K562 (cell line): ENCODE data around the gene TSPAN12. TPM values are rescaled to one million over a fixed set of nuclear protein-coding genes. Genes with fewer than 3 reads are reported as not detected.

ENCODE experiments used
- ATAC-seq: fragments of 200-7000 bp; cut with Tn5 transposase; 3 replicates; pipeline ENCODE4 v1.9.1; 2020; ENCODE audit warnings: moderate library complexity
- BruUV-seq: library from RNA; stranded (reverse); fragments of 400-500 nt; replicated peaks from 2 replicates; lab custom pipeline; 2021; lab: Mats Ljungman, UMichigan
- CTCF ChIA-PET: fragments of 300-600 bp; formaldehyde crosslinking; extraction: SDS; loops from one replicate; lab custom pipeline; 2021; ENCODE audit warnings: low intra/inter-chr PET ratio; lab: Yijun Ruan, JAX
- POLR2A ChIA-PET: fragments of 300-600, 350-650 bp; sonication (Branson Sonifier 250); formaldehyde crosslinking; extraction: SDS; loops from one replicate; lab custom pipeline; 2021; ENCODE audit warnings: antibody characterized with exemption, inconsistent platforms; lab: Yijun Ruan, JAX
- DNase-seq, 4 experiments: peaks; one replicate each; pipeline versions ENCODE4 v3.0.0 to v3.0.0-alpha.2; 2011 to 2018; ENCODE audit warnings: low spot score in 3 of 4, mixed read lengths in 3 of 4; ENCODE audit errors: extremely low read depth in 1 of 4
- FAIRE-seq: peaks from 2 replicates; lab custom pipeline; 2011; peaks lifted over from hg19 to GRCh38; lab: Jason Lieb, UNC
- H2AFZ ChIP-seq: 2 replicates; pipeline ENCODE4 v1.6.0; 2011; ENCODE audit warnings: low read depth, low read length, control low read depth, inconsistent platforms
- H3K27ac ChIP-seq: fragments of 200-600 bp; 3 replicates; pipeline ENCODE4 v1.8.0; 2011; ENCODE audit warnings: low read depth, mild to moderate bottlenecking, control low read depth, inconsistent platforms, low read length, moderate library complexity, mixed read lengths; ENCODE audit errors: extremely low read depth
- H3K27me3 ChIP-seq, 2 experiments: fragments of 300-600 bp in 1 of 2; 2 replicates in 1 of 2; 3 replicates in 1 of 2; pipeline versions ENCODE4 v1.6.0 to v1.8.0; 2011; ENCODE audit warnings: inconsistent platforms in 2 of 2, low read length in 2 of 2, mild to moderate bottlenecking in 1 of 2, mixed read lengths in 1 of 2, moderate library complexity in 1 of 2; ENCODE audit not compliant: control insufficient read depth in 2 of 2, insufficient read depth in 2 of 2
- H3K36me3 ChIP-seq: fragments of 300-600 bp; 3 replicates; pipeline ENCODE4 v1.8.0; 2011; ENCODE audit warnings: mild to moderate bottlenecking, low read length, inconsistent platforms; ENCODE audit not compliant: control insufficient read depth, insufficient read depth
- H3K4me1 ChIP-seq, 2 experiments: fragments of 200-600 bp in 1 of 2; replicated peaks in 1 of 2; 2 replicates in 1 of 2; 3 replicates in 1 of 2; pipeline versions ENCODE4 v1.5.1 to v1.8.0; 2011; ENCODE audit warnings: inconsistent platforms in 2 of 2, low read length in 2 of 2, mild to moderate bottlenecking in 1 of 2, mixed read lengths in 1 of 2, moderate library complexity in 1 of 2; ENCODE audit not compliant: control insufficient read depth in 2 of 2, insufficient read depth in 2 of 2
- H3K4me2 ChIP-seq: 2 replicates; pipeline ENCODE4 v1.6.1; 2011; ENCODE audit warnings: low read length, control low read depth, inconsistent platforms, mixed read lengths; ENCODE audit not compliant: insufficient read depth
- H3K4me3 ChIP-seq: fragments of 200-600 bp; sonication (generic), shearing (Covaris generic); 2 replicates; pipeline ENCODE4 v1.5.1; 2016; ENCODE audit warnings: control low read depth, inconsistent platforms
- H3K79me2 ChIP-seq: fragments of 200-600 bp; 3 replicates; pipeline ENCODE4 v1.8.0; 2011; ENCODE audit warnings: low read length, inconsistent platforms; ENCODE audit not compliant: control insufficient read depth, insufficient read depth
- H3K9ac ChIP-seq, 2 experiments: 2 replicates each; pipeline versions ENCODE4 v1.6.0 to v1.6.1; 2011; ENCODE audit warnings: low read depth in 2 of 2, low read length in 2 of 2, control low read depth in 1 of 2, inconsistent platforms in 1 of 2, mild to moderate bottlenecking in 1 of 2, mixed read lengths in 1 of 2; ENCODE audit not compliant: insufficient read depth in 1 of 2
- H3K9me1 ChIP-seq: one replicate; pipeline ENCODE4 v1.6.0; 2011; ENCODE audit warnings: inconsistent platforms, mild to moderate bottlenecking, low read length, moderate library complexity; ENCODE audit not compliant: control insufficient read depth, insufficient read depth
- H3K9me3 ChIP-seq: replicated peaks from 2 replicates; pipeline ENCODE4 v1.5.1; 2011; ENCODE audit warnings: low read depth, low read length, inconsistent platforms; ENCODE audit not compliant: control insufficient read depth, insufficient read depth
- H4K20me1 ChIP-seq: replicated peaks from 2 replicates; pipeline ENCODE4 v1.6.1; 2011; ENCODE audit warnings: low read length, inconsistent platforms, mixed read lengths; ENCODE audit not compliant: control insufficient read depth, insufficient read depth
- HDAC1 ChIP-seq, 2 experiments: fragments of 450-650 bp; IDR thresholded peaks; 2 replicates each; pipeline ENCODE4 v1.6.1; 2016 to 2017; ENCODE audit warnings: inconsistent platforms in 1 of 2, mild to moderate bottlenecking in 1 of 2, moderate library complexity in 1 of 2
- SPI1 ChIP-seq: IDR thresholded peaks from 2 replicates; pipeline ENCODE4 v1.6.1; 2011; ENCODE audit warnings: low read depth, low read length, control low read depth, borderline replicate concordance
- ZC3H8 ChIP-seq: fragments of 450-650 bp; IDR thresholded peaks from 2 replicates; pipeline ENCODE4 v1.6.1; 2017
- ZNF184 ChIP-seq: sonication (generic); formaldehyde crosslinking; IDR thresholded peaks from 2 replicates; pipeline ENCODE4 v1.5.0; 2020; ENCODE audit warnings: missing genetic modification reagents
- ZNF586 ChIP-seq: fragments of 450-650 bp; formaldehyde crosslinking; conservative IDR thresholded peaks from 2 replicates; pipeline ENCODE4 v1.4.0; 2020; ENCODE audit warnings: mild to moderate bottlenecking, moderate library complexity
- in situ Hi-C: fragments of 300-500 bp; cut with MboI; formaldehyde crosslinking; loops from 4 replicates; pipeline ENCODE4 v1.15.0; 2018; ENCODE audit warnings: inconsistent platforms, mixed read lengths
- intact Hi-C: fragments of 100-400 bp; cut with micrococcal nuclease; formaldehyde crosslinking; loops from 2 replicates; pipeline ENCODE4 v1.14.2; 2022
- polyA plus RNA-seq, 8 experiments: library from polyadenylated mRNA; depleted of rRNA in 4 of 8; stranded (reverse) in 5 of 8; unstranded in 3 of 8; fragments of >200 nt; fragmentation: Nextera tagmentation in 2 of 8; fragmentation: Illumina TruSeq in 1 of 8; extraction: Ambion mirVana in 2 of 8; extraction: Trizol in 1 of 8; gene quantifications; 2 replicates each; pipeline versions ENCODE4 v1.2.1 to v1.2.3, GENCODE V29; 2011 to 2014; ENCODE audit warnings: inconsistent platforms in 1 of 8, missing spikeins in 1 of 8
- total RNA-seq, 7 experiments: library from RNA; depleted of rRNA in 6 of 7; stranded (reverse); fragments of >200 nt in 6 of 7; fragmentation: Illumina TruSeq in 2 of 7; extraction: Trizol in 2 of 7; gene quantifications; 2 replicates each; pipeline versions ENCODE4 v1.2.1 to v1.2.3, GENCODE V29; 2011 to 2021; ENCODE audit warnings: low replicate concordance in 1 of 7
- TF ChIP-seq, protein P1 (sequence below): sonication (generic); formaldehyde crosslinking; IDR thresholded peaks from 2 replicates; pipeline ENCODE4 v1.4.0; 2020; ENCODE audit warnings: mild to moderate bottlenecking, missing genetic modification reagents

TSPAN12 gene
- total and polyA plus RNA-seq, 9 of the 15 experiments (the other 6 are each of a cell fraction or from before 2014, with no cell fraction given) = 0.13 to 1.7 (median 0.35) TPM; not detected in 1

DNA sequence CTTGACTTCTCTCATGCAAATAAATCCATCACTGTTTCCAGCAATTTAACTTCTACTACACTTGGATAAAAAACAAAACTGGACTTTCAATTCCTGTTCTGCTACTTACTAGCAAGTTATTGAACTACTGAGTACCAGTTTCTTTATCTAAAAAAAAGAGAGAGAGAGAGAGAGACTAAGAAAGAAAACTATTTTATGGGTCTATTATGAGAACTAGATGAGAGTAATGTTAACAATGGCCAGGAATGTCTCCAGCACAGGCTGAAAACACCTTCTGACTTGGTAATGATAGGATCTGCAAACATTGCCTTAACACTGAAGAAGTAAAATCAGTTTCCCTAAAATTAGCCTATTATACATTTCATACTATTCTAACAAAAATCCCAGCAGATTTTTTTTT is 5.2 kb downstream of the TSPAN12 start:
- H3K4me3 ChIP-seq = no peak overlapping the region
- TF ChIP-seq HDAC1 (IDR thresholded peaks at IDR 0.05) = no peak
- TF ChIP-seq ZNF184 (CRISPR knock-in tag) = no peak
- TF ChIP-seq, protein P1, sequence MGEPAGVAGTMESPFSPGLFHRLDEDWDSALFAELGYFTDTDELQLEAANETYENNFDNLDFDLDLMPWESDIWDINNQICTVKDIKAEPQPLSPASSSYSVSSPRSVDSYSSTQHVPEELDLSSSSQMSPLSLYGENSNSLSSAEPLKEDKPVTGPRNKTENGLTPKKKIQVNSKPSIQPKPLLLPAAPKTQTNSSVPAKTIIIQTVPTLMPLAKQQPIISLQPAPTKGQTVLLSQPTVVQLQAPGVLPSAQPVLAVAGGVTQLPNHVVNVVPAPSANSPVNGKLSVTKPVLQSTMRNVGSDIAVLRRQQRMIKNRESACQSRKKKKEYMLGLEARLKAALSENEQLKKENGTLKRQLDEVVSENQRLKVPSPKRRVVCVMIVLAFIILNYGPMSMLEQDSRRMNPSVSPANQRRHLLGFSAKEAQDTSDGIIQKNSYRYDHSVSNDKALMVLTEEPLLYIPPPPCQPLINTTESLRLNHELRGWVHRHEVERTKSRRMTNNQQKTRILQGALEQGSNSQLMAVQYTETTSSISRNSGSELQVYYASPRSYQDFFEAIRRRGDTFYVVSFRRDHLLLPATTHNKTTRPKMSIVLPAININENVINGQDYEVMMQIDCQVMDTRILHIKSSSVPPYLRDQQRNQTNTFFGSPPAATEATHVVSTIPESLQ = no peak
- no peak for TF ChIP-seq ZNF586 (CRISPR knock-in tag)
- no peak for TF ChIP-seq ZC3H8
- no peak for TF ChIP-seq SPI1
- POLR2A ChIA-PET = no interaction called here
- BruUV-seq = no TSS peak
- CTCF ChIA-PET = no interaction called here
- in situ Hi-C loops (no loop called here), intact Hi-C loops (no loop called here)
- no peak for FAIRE-seq
- H3K9me3 ChIP-seq = no peaks in the 10 kb centered on the region
- peaks cover 5 to 13% of the 10 kb centered on the region in 2 experiments; a peak in 3 of 5 replicates for H3K4me1 ChIP-seq
- H3K27ac ChIP-seq = no peak overlapping the region
- H3K79me2 ChIP-seq = no peaks in the 10 kb centered on the region
- no peak overlapping the region for H3K9ac ChIP-seq
- no peak for DNase-seq
- H3K27me3 ChIP-seq = peaks cover 6 to 7% of the 10 kb centered on the region in 2 experiments
- H3K9me1 ChIP-seq = no peaks in the 10 kb centered on the region
- no peak overlapping the region for H3K4me2 ChIP-seq
- no peaks in the 10 kb centered on the region for H4K20me1 ChIP-seq
- ATAC-seq = no peak
- no peaks in the 10 kb centered on the region for H3K36me3 ChIP-seq
- no peak overlapping the region for H2AFZ ChIP-seq
